ENCODE results near the gene TSPAN31.
A peak's percentile ranks its signal among the peaks of the same experiment; 100 is the strongest.

The TSPAN31 gene

GRCh38 chr12:57752668-57753000, 7.8 kb downstream of the TSPAN31 start:
- DNase-seq (ENCODE audit: low spot score): no peak

GRCh38 chr12:57753756-57754337, 9.0 kb downstream of the TSPAN31 start:
- no peak for DNase-seq (ENCODE audit: low spot score)

- DNase-seq (ENCODE audit: low spot score): peak; percentile 43
Measured at GRCh38 chr12:57754411-57755193, 9.8 kb downstream of the TSPAN31 start, which contains the start of gene MARCHF9. MARCHF9 (plus strand) TSS chr12:57755103; CDS start chr12:57755529, 426 bp downstream.

DNA sequence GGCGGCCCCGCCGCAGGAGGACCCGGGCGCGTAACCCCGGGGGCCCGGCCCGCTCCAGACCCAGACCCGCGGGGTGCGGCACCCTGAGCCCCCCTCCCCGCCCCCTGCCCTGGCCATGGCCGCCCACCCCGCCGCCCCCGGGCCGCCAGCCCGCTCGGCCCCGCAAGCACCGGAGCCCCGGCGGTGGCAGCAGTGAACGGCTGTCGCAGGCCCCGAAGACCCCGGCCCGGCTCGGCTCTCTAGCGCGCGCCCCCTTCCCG, 10.3 kb downstream of the TSPAN31 start:
- no peak for DNase-seq (ENCODE audit: low spot score)

GRCh38 chr12:57755454-57756372, 10.9 kb downstream of the TSPAN31 start:
- DNase-seq (ENCODE audit: low spot score): peak; percentile 47

DNA sequence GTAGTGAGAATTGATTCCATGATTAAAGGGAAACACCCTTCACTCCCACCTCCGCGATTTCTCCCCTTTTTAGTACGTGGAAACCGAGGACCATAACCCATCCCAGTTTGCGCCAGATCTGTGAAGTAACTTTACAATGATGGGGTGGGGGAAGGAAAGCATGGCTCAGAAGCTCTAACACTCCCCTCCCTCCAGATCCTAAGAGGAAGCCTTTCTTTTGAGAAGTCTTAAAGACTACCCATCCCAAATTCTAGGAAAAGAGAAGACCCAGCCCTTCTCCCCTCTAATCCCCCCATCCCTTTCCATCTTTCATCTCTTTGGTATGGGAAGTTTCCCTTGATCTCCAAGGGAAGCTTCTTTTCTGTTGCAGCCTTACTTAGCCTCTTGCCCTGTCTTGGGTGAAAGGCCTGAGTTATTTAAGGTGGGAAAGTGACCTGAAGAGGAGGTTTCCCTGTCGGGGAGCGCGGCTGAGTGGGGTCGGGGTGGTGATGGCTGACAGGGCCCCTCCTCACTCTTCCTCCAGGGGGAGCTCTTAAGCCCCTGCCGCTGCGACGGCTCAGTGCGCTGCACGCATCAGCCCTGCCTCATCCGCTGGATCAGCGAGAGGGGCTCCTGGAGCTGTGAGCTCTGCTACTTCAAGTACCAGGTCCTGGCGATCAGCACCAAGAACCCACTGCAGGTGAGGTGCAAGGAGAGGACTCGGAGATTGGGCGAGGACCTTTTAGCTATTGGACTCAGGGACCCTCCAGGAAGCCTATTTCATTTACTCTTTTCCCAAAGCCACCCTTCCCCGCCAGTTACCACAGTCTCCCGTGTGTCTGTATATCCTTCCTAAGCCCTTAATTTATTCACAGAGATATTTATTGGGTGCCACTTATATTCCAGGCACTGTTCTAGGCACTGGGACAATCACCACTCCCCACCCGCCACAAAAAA, 11.8 kb downstream of the TSPAN31 start:
- no peak for DNase-seq (ENCODE audit: low spot score)

DNA sequence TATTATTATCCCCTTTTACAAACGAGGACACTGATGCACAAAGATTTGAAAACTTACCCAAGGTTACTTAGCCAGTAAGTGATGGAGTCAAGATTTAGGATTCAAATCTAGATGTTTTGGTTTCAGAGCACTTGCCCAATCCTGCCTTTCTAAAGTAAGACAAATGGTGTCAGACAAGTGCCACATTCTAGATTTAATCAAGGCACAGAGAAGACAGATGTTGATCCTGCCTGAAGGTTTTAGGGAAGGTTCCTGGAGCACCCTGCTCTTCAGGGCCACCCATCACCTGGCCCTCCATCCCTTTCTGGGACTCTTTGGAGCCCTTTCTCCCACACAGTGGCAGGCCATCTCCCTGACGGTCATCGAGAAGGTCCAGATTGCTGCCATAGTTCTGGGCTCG, 12.9 kb downstream of the TSPAN31 start:
- no peak for DNase-seq (ENCODE audit: low spot score)

DNA sequence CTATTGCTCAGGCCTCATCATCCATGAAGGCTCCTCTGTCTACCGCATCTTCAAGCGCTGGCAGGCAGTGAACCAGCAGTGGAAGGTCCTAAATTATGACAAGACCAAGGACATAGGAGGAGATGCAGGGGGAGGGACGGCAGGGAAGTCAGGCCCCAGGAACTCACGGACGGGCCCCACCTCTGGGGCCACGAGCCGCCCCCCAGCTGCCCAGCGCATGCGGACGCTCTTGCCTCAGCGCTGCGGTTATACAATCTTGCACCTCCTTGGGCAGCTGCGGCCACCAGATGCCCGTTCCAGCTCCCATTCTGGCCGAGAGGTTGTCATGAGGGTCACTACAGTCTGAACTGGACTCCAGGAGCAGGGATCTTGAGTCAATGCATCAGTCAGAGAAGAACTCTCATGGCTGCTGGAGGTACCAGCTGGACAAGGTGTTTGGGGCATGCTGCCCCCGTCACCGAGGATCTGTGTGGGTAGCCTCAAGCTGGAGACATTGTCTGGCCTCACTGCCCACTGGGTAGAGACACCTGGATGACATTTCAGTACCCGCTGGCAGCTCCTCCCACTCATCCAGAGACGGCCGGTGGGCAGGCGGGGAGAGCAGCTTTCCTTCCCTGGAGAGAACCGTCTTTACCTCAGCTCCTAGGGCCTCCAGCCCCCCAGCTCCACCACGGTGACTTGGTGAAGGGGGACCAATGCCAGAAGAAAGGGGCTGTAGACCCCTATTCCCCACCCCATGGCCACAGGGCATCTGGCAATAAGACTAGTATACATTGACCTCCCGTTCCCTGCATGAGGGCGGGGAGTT, 13.9 kb downstream of the TSPAN31 start:
- DNase-seq (ENCODE audit: low spot score): no peak

DNA sequence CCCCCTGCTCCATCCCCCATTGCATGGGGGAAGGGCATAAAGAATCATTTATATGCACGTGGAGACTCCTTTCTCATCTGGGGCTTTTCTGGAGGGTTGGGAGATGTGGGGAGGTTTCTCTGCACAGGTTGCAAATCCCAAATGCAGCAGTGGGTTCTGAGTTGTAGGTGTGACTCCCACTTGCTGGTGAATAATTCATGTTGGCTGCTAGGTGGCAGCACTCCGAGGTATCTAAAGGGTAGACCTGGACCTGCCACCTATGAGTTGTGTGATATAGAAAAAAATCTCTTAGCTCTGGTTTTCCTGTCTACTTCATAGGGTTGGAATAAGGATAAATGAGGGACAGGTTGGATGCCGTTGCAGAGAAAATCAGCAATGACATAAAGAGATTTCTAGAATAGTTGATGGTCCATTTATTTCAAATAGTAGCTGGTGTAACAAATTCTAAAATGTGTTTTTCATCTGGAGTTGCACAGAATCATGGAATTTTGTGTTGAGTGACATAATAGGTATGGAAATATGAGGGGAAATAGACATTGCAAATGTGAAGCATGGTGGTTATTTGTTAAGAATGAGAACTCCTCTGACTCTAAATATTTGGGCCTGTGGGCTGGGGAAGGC, 14.6 kb downstream of the TSPAN31 start:
- no peak for DNase-seq (ENCODE audit: low spot score)

DNA sequence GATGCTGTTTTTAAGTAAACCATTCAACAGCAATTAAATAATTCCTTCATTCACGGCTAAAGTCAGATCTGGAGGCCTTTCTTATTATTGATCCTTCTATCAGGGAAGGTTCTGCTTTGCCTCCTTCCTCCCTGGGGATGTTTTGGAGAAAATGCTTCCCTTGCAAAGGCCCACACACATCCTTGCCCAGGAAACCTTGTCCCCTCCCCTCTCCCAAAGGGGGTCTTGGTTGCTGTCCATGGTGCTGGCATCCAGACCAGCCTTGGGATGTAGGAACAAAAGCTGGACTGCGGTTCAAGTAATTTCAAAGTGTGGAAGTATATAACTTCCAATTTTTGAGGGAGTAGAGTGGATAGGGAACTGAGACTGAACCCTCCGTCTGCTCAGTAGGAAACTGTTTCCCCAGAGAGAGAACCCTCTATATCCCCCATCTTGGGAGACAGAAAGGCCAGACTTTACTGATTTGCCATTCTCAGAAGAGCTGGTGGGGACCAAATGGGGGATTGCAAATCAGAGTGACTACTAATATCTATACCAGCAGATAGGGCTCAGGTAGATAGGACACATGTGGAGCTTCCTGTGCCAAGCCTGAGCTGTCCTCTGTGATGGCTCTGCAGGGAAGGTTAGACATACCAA, 15.6 kb downstream of the TSPAN31 start:
- DNase-seq (ENCODE audit: low spot score): no peak

DNA sequence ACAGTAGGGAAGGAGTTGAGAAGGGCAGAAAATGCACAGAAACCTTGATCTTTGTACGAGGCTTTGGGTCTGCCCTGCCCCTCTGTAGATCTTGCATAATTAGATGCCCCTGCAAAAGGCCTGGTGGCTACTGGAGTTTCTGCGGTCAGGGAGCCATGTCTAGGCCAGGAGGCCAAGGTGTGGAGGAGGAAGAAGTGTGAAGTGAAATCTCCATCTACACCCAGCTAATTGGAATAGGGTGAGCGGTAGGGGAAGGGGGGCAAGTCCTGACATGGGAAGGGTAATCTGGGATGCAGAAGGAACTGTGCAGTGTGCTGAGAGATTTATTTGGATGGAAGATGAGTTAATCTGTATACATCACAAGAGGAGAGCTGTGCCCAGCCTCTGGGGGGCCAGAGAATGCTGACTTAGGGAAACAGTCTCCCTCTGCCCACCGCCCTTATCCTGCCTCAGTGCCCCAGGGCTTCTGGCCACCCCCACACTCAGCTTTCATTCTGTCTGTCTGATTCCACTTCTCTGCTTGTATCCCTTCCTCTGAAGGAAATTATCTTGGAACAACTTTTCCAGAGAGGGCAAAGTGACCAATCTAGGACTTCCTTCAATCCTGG, 16.7 kb downstream of the TSPAN31 start:
- DNase-seq (ENCODE audit: low spot score): no peak

DNA sequence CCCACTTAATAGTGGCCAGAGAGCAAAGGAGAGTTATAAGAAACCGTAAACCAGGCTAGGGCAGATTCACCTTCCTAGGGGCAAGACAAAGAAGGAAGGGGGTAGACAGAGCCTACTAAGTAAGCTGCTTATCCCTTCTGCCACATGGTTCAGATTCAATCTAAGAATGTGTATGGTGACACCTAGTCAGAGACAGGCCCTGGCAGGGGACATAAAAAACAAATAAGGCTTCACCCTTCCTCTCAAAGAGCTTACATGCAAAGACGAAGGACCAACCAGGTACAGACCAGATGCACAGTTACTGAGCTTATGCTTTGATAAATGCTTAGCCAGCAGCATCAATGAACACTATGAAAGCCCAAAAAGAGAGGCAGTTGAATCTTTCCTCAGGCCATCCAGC, 17.6 kb downstream of the TSPAN31 start:
- no peak for DNase-seq (ENCODE audit: low spot score)

DNA sequence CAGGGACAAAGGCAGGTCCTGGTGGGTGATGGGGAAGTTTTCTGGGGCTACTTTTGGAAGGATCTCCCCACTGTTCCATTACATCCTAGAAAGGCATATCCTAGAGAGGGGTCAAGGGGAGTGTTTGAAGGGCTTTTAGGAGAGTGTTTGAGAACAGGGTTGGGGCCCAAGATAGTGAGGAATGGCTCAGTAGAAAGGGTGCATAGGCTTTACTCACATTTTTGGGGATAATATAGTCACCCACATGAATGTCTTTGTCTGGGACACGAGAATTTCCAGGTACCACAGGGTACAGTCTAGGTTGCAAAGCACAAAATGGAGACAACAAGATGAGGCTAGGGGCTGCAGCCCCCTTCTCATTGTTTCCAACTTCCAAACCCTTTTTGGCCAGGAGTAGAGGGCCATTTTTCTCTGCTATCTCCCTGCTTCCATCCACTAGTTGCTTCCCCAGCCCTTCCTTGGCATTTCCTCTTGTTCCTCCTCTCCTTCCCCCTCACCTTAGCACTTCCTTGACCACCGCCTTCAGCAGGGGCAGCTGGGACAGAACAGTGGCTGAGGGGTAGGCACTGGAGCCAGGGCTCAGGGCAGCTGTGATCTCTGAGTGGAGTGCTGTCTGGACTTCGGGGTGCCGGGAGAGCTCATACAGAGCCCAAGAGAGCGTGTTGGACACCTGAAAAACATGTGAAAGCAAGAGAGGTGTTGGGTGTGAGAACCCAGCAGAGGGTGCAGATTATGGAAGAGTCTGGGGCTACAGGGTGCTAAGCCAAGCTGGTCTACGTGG, 19.2 kb downstream of the TSPAN31 start:
- DNase-seq (ENCODE audit: low spot score): no peak

GRCh38 chr12:57764662-57765002, 19.8 kb downstream of the TSPAN31 start:
- no peak for DNase-seq (ENCODE audit: low spot score)

- peak; percentile 59 for DNase-seq (ENCODE audit: low spot score)
Measured at GRCh38 chr12:57765003-57765697, 20.3 kb downstream of the TSPAN31 start.

DNA sequence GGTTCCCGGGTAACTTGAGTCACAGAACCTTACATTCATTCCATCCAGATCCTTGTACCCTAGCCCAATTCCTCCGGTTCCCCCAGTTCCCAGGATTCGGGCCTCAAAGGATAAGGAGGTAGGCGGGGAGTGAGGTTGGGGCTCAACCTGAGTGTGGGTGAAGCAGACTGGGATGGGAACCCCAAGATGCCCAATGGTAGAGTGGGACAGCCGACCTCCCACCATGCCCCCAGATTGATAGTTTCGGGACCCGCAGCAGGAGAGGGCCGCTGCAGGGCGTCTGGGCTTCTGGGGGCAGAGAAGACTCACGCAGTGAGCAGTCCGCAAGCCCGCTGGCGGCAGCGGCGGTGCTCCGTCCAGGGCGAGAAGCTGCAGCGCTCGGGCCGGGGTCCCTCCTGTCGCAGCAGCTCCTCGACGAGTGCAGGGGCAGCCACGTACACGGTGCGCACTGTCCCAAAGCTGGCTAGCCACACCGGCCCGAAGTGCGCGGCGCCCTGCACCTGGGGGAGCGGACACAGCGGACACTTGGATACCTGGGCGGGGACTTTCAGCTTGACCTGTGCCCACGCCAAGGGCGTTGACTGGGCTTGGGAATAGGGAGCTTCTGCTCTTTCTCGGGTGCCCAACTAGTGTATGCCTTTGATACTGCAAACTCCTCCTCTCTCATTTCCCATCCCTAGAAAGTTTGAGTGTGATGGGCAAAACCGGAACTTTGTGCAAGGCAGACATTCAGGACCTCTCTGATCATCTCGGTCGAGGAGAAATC, 21.0 kb downstream of the TSPAN31 start:
- DNase-seq (ENCODE audit: low spot score): no peak

- DNase-seq (ENCODE audit: low spot score): no peak
Measured at GRCh38 chr12:57766464-57767304, 21.8 kb downstream of the TSPAN31 start, which contains the start of gene CYP27B1. CYP27B1 (minus strand) TSS chr12:57767078; CDS start chr12:57767041, 37 bp downstream.
